CD4-positive, alpha-beta T cell treated with Interleukin-21 for 1 hour (primary cell): ENCODE results near the gene HSD11B1.

Experiments used
- DNase-seq: peaks from one replicate; pipeline ENCODE4 v3.0.0-alpha.2; 2020

The HSD11B1 gene

DNA sequence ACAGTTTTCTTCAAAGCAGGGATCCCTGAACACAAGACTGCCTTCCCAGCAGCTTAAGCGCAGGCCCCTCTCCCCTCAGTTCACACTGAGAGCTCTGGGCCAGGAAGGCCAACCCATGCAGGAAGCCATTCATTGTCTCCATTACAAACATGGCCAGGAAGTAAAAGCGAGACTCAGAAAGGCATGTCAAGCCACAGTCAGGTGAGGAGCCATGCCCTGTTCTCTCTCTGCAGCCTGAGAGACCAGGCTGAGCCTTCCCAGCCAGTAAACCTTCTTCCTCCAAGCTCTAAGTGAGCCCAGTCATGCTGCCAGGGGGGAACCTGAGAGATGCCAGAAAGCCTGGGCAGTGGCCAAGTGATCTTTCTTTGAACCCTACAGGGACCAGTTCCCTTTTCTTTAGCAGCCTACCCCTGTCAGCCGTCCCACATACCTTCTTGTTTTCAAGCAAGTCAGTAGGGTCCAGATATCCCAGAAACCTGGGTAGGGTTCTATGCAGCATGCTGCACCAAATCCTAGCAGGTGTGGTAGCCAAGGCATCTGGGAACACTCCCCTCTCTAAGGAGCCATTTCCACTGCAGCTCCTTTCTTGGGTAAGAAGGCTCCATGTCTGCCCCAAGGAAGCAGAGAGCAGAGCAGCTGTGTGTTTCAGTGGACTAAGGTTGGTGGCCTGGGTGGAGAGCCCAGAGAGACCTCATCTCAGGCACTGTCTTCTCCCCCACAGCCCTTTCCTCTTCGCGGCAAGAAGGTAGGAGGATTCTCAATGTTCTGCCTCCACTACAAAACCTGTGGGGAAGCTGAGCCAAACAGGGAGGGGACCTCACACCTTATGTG is 52.2 kb downstream of the HSD11B1 start:
- DNase-seq, result peak; percentile 47

- DNase-seq, result no peak
These were observed 53.8 kb downstream of the HSD11B1 start for GRCh38 chr1:209758400-209758799.

GRCh38 chr1:209759829-209760359 is 55.2 kb downstream of the HSD11B1 start:
- DNase-seq, result no peak

GRCh38 chr1:209761011-209761635 is 56.5 kb downstream of the HSD11B1 start:
- DNase-seq, result no peak

DNA sequence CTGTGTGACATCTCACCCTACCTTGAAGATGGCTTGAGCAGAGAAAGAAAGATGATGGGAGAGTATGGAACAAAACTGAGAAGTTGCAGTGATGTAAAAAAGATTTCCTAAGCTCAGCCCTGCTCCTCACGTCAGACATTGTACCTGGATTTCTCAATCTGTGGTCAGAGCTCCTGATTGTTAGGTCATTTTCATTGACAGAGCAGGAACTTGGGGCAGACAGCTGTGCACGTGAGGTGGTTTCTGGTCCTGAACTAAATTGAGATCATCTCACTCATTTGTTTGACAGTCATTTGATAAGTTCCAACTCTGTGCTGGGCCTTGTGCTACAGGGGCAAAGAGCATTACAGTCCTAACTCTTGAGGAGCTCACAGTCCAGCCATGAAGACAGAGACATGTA is 61.4 kb downstream of the HSD11B1 start:
- DNase-seq, result no peak

GRCh38 chr1:209767096-209767495 is 62.5 kb downstream of the HSD11B1 start:
- DNase-seq, result no peak

- DNase-seq, result no peak
These were observed 63.1 kb downstream of the HSD11B1 start for GRCh38 chr1:209767706-209768105.

DNA sequence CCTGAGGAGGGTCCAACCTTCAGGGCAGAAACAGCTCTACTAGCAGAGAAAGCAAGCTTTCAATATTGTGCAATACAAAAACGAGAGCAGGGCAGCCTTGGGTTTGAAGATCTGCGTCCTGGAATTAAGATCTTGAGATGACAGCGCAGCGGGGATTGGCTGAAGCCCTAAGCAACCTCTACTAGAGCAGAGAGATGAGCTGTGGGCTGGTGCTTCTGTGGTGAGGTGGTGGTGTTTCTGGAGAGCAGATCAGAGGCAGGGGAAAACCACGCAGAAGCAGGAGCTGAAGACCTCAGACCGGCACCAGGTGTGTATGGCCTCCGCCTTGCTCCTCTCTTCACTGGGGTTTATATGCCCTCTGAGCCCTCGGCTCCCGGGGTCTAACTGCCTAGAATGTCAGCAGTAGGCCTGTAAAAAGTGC is 63.7 kb downstream of the HSD11B1 start:
- peak; percentile 86 for DNase-seq

GRCh38 chr1:209769171-209769904 is 64.7 kb downstream of the HSD11B1 start:
- DNase-seq, result peak; percentile 77

GRCh38 chr1:209769971-209770370 is 65.3 kb downstream of the HSD11B1 start:
- no peak for DNase-seq

- DNase-seq, result no peak
These were observed 66.2 kb downstream of the HSD11B1 start for GRCh38 chr1:209770636-209771415.

DNA sequence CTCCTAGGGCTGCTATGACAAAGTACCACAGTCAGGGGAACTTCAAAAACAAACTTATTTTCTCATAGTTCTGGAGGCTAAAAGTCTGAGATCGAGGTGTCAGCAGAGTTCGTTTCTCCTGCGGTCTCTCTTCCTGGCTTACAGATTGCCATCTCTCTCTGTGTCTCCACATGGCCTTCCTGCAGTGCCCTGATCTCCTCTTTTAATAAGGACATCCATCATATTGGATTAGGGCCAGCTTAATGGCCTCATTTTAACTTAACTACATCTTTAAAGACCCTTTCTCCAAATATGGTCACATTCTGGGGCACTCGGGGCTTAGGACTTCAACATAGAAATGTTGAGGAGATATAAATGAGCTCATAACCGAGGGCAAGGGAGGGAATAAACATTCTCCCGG is 67.5 kb downstream of the HSD11B1 start:
- no peak for DNase-seq

- no peak for DNase-seq
These were observed 69.9 kb downstream of the HSD11B1 start for GRCh38 chr1:209774592-209774991.

- DNase-seq, result no peak
These were observed 71.0 kb downstream of the HSD11B1 start for GRCh38 chr1:209775678-209776077.

DNA sequence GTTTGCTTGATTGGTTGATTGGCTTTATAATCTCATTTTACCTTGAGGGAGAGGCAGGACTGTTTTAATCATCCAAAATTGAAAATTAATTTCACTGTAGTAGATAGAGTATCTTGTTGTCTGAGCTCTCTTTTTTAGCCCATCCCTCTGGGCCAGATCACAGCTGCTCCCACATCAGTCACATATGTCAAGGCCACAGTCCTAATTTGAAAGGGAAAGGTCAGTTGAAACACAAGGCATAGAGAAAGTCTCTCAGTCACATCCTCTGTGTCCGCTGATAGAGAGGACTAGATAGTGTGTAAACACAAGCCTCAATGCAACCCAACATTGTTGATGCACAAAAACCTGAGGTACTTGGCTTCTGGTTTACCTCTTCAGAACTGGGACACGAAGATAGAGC is 72.9 kb downstream of the HSD11B1 start:
- no peak for DNase-seq

DNA sequence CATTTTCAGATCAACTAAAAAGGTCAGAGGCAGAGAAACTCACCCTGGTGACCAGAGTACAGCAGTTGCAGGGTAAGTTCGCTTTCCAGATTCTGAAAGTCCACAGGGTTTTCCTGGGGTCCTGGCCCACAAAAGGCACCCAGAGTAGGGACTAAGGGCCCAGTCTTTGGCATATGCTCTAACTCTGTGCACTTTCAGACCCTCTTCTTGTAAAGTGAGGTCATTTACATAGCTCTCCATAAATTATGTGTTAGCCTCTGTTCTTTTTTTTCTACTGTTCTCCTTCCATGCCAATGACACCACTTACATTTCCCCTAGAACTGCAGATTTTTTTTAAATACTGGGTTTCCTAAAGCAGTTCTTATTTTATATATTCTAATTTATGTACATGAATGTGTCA is 73.5 kb downstream of the HSD11B1 start:
- DNase-seq, result no peak

- no peak for DNase-seq
These were observed 75.6 kb downstream of the HSD11B1 start for GRCh38 chr1:209780268-209780667.

GRCh38 chr1:209783386-209783785 is 78.7 kb downstream of the HSD11B1 start:
- no peak for DNase-seq
